Peyer's patch (tissue), 4 donors: Measurements from ENCODE around the gene NENF. TPM values are rescaled to one million over a fixed set of nuclear protein-coding genes. Genes with fewer than 3 reads are reported as not detected.

ENCODE experiments used
- DNase-seq, 3 donors: peaks; one replicate each; pipeline ENCODE4 v3.0.0-alpha.2; 2017 to 2019
- H3K27ac ChIP-seq, 4 donors: fragments of 200-600 bp; sonication (generic); one replicate each; pipeline ENCODE4 v1.5.1; 2016 to 2019
- H3K27me3 ChIP-seq, 2 donors: fragments of 200-600 bp; sonication (generic); one replicate each; pipeline ENCODE4 v1.5.1; 2019
- H3K36me3 ChIP-seq, 3 donors: fragments of 200-600 bp; sonication (generic); one replicate each; pipeline ENCODE4 v1.5.1; 2016 to 2019
- H3K4me1 ChIP-seq, 4 donors: fragments of 200-600 bp; sonication (generic); one replicate each; pipeline ENCODE4 v1.5.1; 2016 to 2019
- H3K4me3 ChIP-seq, 4 donors: fragments of 200-600 bp; sonication (generic); 1 replicate in 3 of 4; 2 replicates in 1 of 4; pipeline ENCODE4 v1.5.1; 2016 to 2019; ENCODE audit warnings: mild to moderate bottlenecking in 1 of 4
- H3K9me3 ChIP-seq, 4 donors: fragments of 200-600 bp; sonication (generic); one replicate each; pipeline ENCODE4 v1.5.1; 2016 to 2019; ENCODE audit warnings: mild to moderate bottlenecking in 1 of 4
- POLR2A ChIP-seq, 2 donors: fragments of 450-650 bp; IDR thresholded peaks; one replicate each; pipeline ENCODE4 v1.5.1; 2017; ENCODE audit warnings: antibody characterized with exemption in 2 of 2, mild to moderate bottlenecking in 2 of 2, moderate library complexity in 2 of 2
- total RNA-seq, 4 donors: library from RNA; depleted of rRNA; stranded (reverse); fragments of >200 nt; gene quantifications; one replicate each; pipeline ENCODE4 v1.1.0, GENCODE V29; 2016
- TF ChIP-seq, protein P1 (sequence below), 6 experiments: fragments of 450-650 bp in 4 of 6; fragments of 200-600 bp in 2 of 6; sonication (generic) in 1 of 6; IDR thresholded peaks; one replicate each; pipeline ENCODE4 v1.5.1; 2017 to 2019; ENCODE audit warnings: antibody characterized with exemption in 6 of 6, mild to moderate bottlenecking in 3 of 6, moderate library complexity in 1 of 6

NENF gene
- total RNA-seq, 4 donors from 2014 or later, result 28.2 to 61.9 (median 34.2) TPM

DNA sequence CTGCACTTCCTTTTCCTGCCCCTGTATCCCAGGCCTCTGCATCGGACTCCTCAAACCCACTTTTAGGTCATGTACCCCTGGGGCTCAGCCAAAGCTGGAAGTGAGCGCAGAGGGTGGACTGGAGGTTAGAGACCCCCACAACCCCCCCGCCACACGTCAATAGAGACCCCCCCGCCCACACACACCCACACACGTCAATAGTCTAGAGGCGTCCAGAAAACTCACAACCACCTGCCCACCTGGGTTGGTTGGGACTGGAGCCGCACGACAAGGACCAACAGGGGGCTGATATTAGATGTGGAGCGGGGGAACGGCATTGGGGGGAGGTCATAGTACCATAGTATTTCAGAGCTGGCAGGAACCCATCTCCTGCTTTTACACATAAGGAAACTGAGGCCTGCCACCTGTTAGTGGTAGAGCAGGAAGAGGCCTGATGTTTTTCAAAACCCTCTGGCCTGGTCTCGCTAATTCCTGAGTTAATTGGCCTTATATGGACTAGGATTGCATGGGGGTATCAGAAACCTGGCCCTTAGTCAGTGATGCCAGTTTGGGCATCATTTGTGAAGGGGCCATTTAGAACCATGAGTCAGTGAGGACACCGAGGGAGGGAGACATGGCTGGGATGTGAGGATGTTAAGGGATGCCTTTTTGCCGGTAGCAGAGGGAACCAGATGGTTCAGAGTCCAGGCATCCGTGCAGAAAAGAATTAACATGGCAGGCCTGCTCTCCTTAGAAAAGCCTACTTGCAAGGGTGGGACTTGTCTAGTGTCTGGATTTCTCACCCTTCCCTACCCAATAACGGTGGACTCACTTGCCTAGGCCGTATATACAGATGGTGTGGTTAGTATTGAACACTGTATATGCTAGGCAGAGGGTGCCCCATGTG, 1.1 kb downstream of the NENF start:
- TF ChIP-seq, protein P1, sequence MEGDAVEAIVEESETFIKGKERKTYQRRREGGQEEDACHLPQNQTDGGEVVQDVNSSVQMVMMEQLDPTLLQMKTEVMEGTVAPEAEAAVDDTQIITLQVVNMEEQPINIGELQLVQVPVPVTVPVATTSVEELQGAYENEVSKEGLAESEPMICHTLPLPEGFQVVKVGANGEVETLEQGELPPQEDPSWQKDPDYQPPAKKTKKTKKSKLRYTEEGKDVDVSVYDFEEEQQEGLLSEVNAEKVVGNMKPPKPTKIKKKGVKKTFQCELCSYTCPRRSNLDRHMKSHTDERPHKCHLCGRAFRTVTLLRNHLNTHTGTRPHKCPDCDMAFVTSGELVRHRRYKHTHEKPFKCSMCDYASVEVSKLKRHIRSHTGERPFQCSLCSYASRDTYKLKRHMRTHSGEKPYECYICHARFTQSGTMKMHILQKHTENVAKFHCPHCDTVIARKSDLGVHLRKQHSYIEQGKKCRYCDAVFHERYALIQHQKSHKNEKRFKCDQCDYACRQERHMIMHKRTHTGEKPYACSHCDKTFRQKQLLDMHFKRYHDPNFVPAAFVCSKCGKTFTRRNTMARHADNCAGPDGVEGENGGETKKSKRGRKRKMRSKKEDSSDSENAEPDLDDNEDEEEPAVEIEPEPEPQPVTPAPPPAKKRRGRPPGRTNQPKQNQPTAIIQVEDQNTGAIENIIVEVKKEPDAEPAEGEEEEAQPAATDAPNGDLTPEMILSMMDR (IDR thresholded peaks at IDR 0.05), result no peak
- no peak for TF ChIP-seq POLR2A (IDR thresholded peaks at IDR 0.05)
- no peaks in the 10 kb centered on the region for H3K9me3 ChIP-seq
- peak overlapping the region; percentile 60 to 79 (median 77) for H3K27ac ChIP-seq
- no peak for DNase-seq
- H3K4me3 ChIP-seq, result peak overlapping the region; percentile 86 to 96 (median 94)
- no peaks in the 10 kb centered on the region for H3K36me3 ChIP-seq
- peaks cover 0 to 17% (median 3%) of the 10 kb centered on the region in 4 donors for H3K4me1 ChIP-seq
- no peaks in the 10 kb centered on the region for H3K27me3 ChIP-seq

GRCh38 chr1:212434992-212435391, 2.3 kb downstream of the NENF start:
- Histone ChIP-seq H3K4me1 (peaks cover 0 to 17% (median 3%) of the 10 kb centered on the region in 4 donors), H3K4me3 (no peak overlapping the region), H3K27ac (no peak overlapping the region), H3K36me3 (no peaks in the 10 kb centered on the region), H3K9me3 (no peaks in the 10 kb centered on the region), H3K27me3 (no peaks in the 10 kb centered on the region)
- TF ChIP-seq, protein P1 (IDR thresholded peaks at IDR 0.05), result no peak
- no peak for TF ChIP-seq POLR2A (IDR thresholded peaks at IDR 0.05)
- DNase-seq, result no peak

- Histone ChIP-seq H3K36me3 (no peaks in the 10 kb centered on the region), H3K27me3 (no peaks in the 10 kb centered on the region), H3K27ac (no peak overlapping the region), H3K4me3 (no peak overlapping the region), H3K4me1 (peaks cover 0 to 15% (median 3%) of the 10 kb centered on the region in 4 donors), H3K9me3 (no peaks in the 10 kb centered on the region)
- DNase-seq, result no peak
- TF ChIP-seq, protein P1 (IDR thresholded peaks at IDR 0.05), result no peak
- TF ChIP-seq POLR2A (IDR thresholded peaks at IDR 0.05), result no peak
Observed at GRCh38 chr1:212437179-212437798, 4.6 kb downstream of the NENF start.

GRCh38 chr1:212438831-212439237, 6.1 kb downstream of the NENF start:
- no peaks in the 10 kb centered on the region for H3K9me3 ChIP-seq
- no peaks in the 10 kb centered on the region for H3K36me3 ChIP-seq
- TF ChIP-seq, protein P1 (IDR thresholded peaks at IDR 0.05), result no peak
- no peak for TF ChIP-seq POLR2A (IDR thresholded peaks at IDR 0.05)
- no peak overlapping the region for H3K27ac ChIP-seq
- H3K4me3 ChIP-seq, result no peak overlapping the region
- no peak for DNase-seq
- no peaks in the 10 kb centered on the region for H3K27me3 ChIP-seq
- H3K4me1 ChIP-seq, result peaks cover 0 to 6% (median 2%) of the 10 kb centered on the region in 4 donors

- Histone ChIP-seq H3K27me3 (no peaks in the 10 kb centered on the region), H3K4me3 (no peak overlapping the region), H3K4me1 (no peaks in the 10 kb centered on the region), H3K27ac (no peak overlapping the region), H3K9me3 (no peaks in the 10 kb centered on the region), H3K36me3 (peaks cover 0 to 6% (median 0%) of the 10 kb centered on the region in 3 donors)
- no peak for DNase-seq
- no peak for TF ChIP-seq POLR2A (IDR thresholded peaks at IDR 0.05)
- TF ChIP-seq, protein P1 (IDR thresholded peaks at IDR 0.05), result no peak
Observed at GRCh38 chr1:212440419-212440818, 7.7 kb downstream of the NENF start.
